Raji (cell line): Measurements from ENCODE around the gene UBE2QL1.

Source experiments
- POLR2A ChIP-seq: IDR thresholded peaks from 2 replicates; pipeline ENCODE4 v1.6.1; 2011; ENCODE audit warnings: low read depth, low read length, control low read depth; ENCODE audit not compliant: insufficient read depth

Gene UBE2QL1

DNA sequence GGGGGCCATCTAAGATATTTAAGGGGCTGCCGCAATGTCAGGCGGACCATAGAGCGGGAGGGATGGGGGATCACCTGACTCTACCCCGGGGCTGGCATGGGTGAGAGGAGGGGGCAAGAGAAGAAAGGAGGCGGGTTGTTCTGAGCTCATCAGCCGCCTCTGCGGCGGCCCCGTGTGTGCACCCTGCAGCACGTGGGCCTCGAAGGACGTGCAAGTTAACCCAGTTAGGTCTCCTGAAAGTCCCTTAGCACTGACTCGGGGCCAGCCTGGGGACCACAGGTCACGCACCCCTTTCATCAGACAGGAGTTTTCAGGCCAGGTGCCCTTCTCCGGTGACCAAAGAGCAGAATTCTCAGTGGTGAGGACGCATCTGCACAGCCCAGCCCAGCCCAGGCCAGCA lies 58.0 kb downstream of the UBE2QL1 start:
- TF ChIP-seq POLR2A: no peak

- TF ChIP-seq POLR2A: no peak
Observed at GRCh38 chr5:6508931-6509330, 60.3 kb downstream of the UBE2QL1 start.

DNA sequence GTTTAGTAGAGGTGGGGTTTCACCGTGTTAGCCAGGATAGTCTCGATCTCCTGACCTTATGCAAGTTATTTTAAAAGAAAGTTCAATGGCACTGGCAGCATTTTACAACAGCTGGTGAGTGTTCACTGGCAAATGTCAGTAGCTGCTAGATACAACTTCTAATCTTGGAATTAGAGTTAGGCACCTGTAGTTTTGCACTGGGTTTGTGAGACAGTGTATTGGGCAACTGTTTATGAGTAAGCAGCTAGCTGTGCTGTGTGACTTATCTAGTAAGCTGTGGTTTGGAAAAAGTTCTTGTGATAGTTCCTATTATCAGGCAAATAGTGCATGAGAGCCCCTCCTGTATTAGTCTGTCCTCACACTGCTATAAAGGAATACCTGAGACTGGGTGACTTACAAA lies 61.5 kb downstream of the UBE2QL1 start:
- TF ChIP-seq POLR2A: no peak

DNA sequence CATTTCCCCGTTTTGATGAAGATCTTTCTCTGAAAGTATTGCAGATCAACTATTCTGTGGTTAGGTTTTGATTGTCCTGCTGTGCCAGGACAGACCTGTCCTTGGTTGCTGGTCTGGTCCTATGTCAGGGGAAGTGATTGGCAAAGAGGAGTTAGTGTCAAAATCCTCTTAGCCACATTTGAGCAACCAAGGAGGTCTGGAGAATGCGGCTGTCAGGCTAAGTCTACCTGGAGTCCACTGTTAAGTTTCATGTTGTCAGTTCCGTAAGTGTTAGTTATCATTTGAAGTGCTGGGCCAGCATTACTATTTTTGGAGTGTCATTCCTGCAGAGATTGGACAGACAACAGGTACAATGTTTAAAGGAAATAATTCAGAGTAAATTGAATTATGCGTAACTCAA lies 62.3 kb downstream of the UBE2QL1 start:
- TF ChIP-seq POLR2A: no peak

GRCh38 chr5:6516823-6517222 lies 68.2 kb downstream of the UBE2QL1 start:
- TF ChIP-seq POLR2A: no peak

- no peak for TF ChIP-seq POLR2A
Observed at GRCh38 chr5:6517510-6517909, 68.9 kb downstream of the UBE2QL1 start.

DNA sequence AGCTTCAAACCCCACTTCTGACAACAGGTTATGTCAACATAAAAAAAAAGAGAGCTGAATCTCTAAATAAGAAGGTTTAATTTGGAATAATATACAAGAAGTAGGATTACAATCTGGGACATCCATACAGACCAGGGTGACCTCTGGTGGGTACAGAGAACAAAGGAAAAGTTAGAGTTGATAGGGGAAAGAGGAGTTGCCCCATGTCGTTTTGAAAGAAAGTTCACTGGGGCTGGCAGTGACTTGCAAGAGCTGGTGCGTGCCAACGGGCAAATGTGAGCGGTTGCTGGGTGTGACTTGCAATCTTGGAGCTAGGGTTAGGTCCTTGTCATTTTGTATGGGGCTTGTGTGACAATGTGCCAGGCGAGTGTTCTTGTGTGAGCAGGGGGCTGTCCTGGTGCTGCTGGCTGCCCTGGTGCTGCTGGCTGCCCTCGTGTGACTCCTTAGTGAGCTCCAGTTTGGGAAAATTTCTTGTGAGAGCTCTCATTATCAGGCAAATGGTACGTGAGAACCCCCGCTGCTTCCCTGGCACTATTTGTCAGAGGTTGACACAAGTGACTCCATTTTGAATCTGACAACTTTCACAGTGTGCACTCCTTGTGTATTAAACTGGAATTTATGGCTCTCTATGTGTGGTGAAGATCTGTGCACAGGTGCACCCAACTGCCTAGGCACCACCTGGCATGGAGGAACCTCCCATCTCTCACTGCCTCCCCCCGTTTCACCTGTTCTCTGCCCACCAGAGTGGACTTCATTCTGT lies 69.8 kb downstream of the UBE2QL1 start:
- no peak for TF ChIP-seq POLR2A

DNA sequence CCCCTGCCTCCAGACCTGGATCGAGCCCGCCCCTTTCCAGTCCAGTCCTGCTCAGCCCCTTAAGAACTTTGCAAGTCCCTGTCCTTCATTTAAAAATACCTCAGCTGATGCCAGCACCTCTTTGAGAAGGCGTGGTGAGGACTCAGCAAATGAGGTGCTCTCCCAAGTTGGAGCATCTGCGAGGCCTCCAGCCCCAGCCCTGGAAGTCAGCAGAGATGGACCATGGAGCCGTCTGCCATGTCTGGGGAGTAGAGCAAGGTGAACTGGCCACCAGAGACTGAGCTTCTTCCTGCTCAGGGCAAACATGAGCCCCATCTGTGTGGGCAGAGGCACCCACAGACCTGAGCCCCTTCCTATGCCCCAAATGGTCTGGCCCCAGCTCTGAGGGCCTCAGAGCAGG lies 71.5 kb downstream of the UBE2QL1 start:
- TF ChIP-seq POLR2A: no peak

DNA sequence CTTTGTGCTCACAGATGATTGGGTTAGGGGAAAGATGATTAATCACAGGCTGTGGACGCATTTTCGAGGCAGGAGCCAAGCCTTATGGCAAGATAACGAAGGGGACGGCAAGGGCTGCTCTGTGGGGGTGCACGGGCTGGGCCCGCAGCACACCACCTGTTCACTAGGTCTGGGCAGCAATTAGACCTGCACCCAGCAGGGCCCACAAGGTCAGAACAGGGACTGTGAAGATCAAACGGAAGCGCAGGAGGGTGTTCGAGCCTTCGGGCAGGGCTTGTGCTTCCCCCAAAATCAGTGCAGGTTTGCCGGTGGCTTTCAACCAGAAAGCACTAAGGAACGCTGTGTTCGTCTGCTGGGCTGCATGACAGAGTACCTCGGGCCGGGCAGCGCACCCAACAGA lies 73.7 kb downstream of the UBE2QL1 start:
- TF ChIP-seq POLR2A: no peak

DNA sequence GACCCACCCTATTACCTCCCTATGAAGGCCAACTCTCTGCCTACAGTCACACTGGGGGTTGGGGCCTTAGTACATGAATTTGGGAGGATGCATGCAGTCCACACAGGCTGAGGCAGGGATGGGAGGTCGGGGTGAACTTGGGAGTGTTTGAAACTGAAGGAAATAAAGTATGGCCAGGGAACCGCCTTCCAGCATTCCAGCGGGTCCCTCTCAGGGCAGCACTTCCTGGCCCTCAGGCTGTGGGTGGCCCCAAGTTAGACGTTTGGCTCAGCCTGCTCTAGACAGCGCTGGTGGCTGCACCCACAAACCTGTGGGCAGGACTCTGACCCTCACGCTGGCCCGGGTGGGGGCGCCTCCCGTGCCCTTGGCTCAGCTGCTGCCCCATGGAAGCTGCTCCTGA lies 74.3 kb downstream of the UBE2QL1 start:
- no peak for TF ChIP-seq POLR2A

DNA sequence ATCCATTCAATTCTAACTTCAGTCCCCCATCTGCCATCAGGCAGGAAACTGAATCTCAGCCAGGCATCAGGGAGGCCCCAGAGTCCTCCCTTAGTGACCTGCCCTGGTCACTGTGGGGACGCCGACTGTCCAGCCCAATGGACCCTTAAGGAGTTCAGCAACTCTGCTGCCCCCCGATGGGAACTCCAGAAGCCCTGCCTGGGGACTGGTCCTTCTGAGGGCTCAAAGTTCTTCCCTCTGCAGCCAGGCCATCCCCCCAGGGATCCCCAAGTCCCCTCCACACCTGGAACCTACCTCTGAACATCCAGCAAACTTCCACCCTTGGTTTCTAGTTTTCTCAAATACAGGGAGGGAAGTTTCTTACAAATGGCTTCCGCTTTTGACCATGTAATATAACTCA lies 76.8 kb downstream of the UBE2QL1 start:
- no peak for TF ChIP-seq POLR2A

GRCh38 chr5:6525910-6526309 lies 77.3 kb downstream of the UBE2QL1 start:
- TF ChIP-seq POLR2A: no peak

GRCh38 chr5:6527749-6528455 lies 79.2 kb downstream of the UBE2QL1 start:
- TF ChIP-seq POLR2A: no peak

- no peak for TF ChIP-seq POLR2A
Observed at GRCh38 chr5:6535594-6535993, 86.9 kb downstream of the UBE2QL1 start.

- no peak for TF ChIP-seq POLR2A
Observed at GRCh38 chr5:6539060-6539459, 90.4 kb downstream of the UBE2QL1 start.

DNA sequence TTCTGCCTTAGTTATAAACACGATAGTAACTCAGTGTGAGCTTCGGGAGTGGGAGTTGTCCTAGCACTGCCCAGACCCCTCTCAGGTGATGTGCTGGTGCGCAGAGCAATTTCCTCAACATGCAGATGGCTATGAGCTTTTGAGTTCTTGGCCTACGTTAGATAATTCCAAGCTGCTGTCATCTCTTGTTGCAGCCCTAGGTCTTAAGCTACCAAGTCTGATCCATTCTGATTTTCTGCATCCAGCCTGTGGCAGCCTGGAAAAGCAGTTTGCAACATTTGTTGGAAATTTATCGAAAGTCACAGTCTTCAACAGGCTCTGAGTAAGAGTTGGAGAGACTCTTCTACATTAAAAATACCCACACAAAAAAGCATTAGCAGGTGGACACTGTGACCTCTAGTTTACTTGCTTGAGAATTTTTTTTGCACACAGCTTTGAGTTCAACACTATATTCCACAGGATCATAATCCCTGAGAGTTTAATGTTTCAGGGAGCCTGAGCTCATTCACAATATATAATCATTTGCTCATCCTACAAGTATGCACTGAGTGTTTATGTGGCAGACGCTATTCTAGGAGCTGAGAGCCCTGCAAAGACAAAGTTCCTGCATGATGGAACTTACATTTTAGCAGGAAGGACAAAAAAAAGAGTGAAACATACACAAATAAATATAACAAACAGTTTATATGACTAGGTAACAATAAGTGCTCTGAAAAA lies 91.6 kb downstream of the UBE2QL1 start:
- no peak for TF ChIP-seq POLR2A
